Suppressor macrophage treated with lipopolysaccharide for 4 hours (primary cell): Measurements from ENCODE around the gene OSTC.
"Not testable (repeated sequence)": the region's sequence is repeated elsewhere in the genome, so short reads cannot be mapped to it uniquely, and the experiment has no call there.

ENCODE experiments used
- DNase-seq: peaks from one replicate; pipeline ENCODE4 v3.0.0-alpha.2; 2020

Gene OSTC

GRCh38 chr4:108649863-108650211 lies 562 bp upstream of the OSTC start:
- DNase-seq: no peak

- peak; percentile 74 for DNase-seq
These were observed 804 bp downstream of the OSTC start for GRCh38 chr4:108651014-108651791.

GRCh38 chr4:108662629-108663028 lies 12.2 kb downstream of the OSTC start:
- no peak for DNase-seq

- DNase-seq: no peak
These were observed 24.1 kb downstream of the OSTC start for GRCh38 chr4:108674356-108674977.

- DNase-seq: no peak
These were observed 31.0 kb downstream of the OSTC start for GRCh38 chr4:108681321-108681809.

GRCh38 chr4:108683479-108683878 lies 33.1 kb downstream of the OSTC start:
- no peak for DNase-seq

GRCh38 chr4:108685036-108685686 lies 34.8 kb downstream of the OSTC start:
- no peak for DNase-seq

GRCh38 chr4:108690738-108691137 lies 40.3 kb downstream of the OSTC start:
- DNase-seq: no peak

GRCh38 chr4:108693211-108693610 lies 42.8 kb downstream of the OSTC start:
- no peak for DNase-seq

- DNase-seq: no peak
These were observed 43.4 kb downstream of the OSTC start for GRCh38 chr4:108693819-108694218.

- no peak for DNase-seq
These were observed 44.0 kb downstream of the OSTC start for GRCh38 chr4:108694423-108694822.

GRCh38 chr4:108695062-108695461 lies 44.7 kb downstream of the OSTC start:
- no peak for DNase-seq

GRCh38 chr4:108696160-108696559 lies 45.8 kb downstream of the OSTC start:
- DNase-seq: no peak

GRCh38 chr4:108700081-108700757 lies 49.8 kb downstream of the OSTC start:
- DNase-seq: no peak

- no peak for DNase-seq
These were observed 52.6 kb downstream of the OSTC start for GRCh38 chr4:108702960-108703359.

- DNase-seq: no peak
These were observed 53.0 kb downstream of the OSTC start for GRCh38 chr4:108703370-108703769.

GRCh38 chr4:108703966-108704365 lies 53.6 kb downstream of the OSTC start:
- DNase-seq: no peak

- no peak for DNase-seq
These were observed 55.9 kb downstream of the OSTC start for GRCh38 chr4:108706289-108706688.

GRCh38 chr4:108709234-108709633 lies 58.8 kb downstream of the OSTC start:
- DNase-seq: no peak

GRCh38 chr4:108709722-108710121 lies 59.3 kb downstream of the OSTC start:
- no peak for DNase-seq

- not testable (repeated sequence) for DNase-seq
These were observed 60.2 kb downstream of the OSTC start for GRCh38 chr4:108710578-108710977.

- DNase-seq: no peak
These were observed 64.5 kb downstream of the OSTC start for GRCh38 chr4:108714880-108715279.

GRCh38 chr4:108716340-108716739 lies 65.9 kb downstream of the OSTC start:
- no peak for DNase-seq
